Measurements from ENCODE around the gene ZNRF2.
"Not testable (repeated sequence)": the region's sequence is repeated elsewhere in the genome, so short reads cannot be mapped to it uniquely, and the experiment has no call there.

The ZNRF2 gene

DNA sequence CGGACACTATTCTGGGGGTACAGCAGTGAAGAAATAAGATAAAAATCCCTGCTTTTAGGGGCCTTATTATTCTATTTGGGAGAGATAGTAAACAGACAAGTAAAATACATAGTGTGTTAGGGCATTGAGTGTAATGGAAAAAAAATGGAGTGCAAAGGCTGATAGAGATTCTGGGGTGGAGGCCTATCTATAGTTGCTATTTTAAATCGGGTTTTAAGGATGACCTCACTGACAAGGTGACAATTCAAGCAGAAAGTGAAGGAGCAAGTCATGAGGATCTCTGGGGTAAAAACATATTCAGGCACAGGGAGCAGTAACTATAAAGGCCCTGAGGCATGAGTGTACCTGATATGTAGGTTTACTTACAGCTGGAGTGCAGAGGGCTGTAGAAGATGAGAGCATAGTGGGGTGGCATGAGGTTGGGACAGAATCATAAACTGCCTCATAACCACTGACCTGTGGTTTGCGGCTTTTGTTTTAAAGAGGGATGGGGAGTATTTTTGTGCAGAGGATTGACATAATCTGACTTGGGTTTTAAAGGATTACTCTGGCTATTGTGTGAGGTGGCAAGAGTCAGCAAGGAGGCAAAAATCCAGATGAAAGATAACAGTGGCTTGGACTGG lies 8.1 kb downstream of the ZNRF2 start:
- not testable (repeated sequence) for DNase-seq

DNA sequence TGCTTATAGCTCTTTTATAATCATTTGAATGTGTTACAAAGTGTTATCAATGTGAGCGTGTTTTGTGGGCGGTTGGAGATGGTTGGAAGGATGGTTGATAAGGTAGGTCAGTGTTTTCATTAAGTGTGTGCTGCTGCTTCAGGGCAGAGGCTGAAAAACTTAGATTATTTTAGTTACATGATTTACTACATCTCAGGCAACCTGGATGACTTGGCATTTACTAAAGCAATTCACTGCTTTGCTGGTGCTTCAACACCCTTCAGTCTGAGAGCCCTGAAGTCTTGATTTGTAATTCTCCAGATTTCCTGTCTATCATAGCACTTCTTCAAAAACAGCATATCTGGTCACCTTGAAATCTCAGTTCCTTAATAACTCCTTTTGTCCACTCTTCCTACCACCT lies 11.9 kb downstream of the ZNRF2 start:
- not testable (repeated sequence) for DNase-seq

DNA sequence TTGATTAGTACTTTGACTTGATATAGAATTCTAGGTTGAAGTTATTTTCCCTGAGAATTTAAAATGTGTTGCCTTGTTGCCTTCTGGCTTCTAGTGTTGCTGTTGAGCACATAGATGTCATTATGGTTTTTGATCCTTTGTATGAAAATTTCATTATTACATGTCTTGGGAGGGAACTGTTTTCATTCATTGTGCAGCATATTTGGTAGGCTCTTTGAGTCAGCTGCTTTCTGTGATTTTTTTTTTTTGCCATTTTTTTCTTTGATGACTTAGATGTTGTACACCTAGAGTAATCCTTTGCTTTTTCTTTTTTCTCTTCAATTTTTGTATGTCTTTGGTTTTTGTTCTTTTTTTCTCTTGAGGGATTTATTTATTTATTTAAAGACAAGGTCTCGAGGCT lies 13.1 kb downstream of the ZNRF2 start:
- DNase-seq: not testable (repeated sequence)

DNA sequence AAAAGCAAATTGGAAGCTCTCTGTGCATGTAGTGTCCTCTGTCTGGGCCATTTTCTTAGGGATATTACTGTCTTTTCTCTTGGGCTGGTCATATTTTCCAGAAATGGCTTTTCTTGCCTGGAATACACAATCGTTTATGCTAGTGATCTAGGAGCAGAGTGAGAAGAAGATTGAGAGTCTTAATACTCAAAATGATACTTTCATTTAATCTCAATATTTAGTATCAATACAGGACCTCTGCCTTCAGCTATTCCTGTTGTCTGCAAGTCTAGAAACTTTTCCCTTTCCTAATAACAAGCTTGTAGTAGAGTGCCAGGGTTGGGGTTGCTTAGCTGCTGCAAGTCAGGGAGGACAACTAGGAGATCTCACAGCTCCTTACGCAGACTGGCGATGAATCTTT lies 14.0 kb downstream of the ZNRF2 start:
- not testable (repeated sequence) for DNase-seq

DNA sequence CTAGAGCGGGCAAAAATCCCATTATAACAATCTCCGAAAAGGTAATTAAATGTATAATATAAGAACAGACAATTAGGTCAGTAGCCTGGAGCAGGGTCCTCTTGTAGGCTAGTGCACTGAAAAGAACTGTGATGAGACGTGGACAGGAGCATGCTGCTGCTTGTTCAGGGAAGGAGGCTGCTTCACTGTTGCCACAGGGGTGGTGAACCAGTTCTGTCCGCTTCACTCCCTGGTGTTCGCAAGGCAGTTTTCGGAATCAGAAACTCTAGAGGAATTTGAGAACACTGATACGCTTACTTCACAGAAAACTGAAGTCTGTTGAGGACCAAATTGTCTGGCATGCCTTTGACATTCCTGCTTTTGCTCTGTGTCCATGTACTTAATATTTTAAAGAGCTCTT lies 17.4 kb downstream of the ZNRF2 start:
- DNase-seq: no peak

DNA sequence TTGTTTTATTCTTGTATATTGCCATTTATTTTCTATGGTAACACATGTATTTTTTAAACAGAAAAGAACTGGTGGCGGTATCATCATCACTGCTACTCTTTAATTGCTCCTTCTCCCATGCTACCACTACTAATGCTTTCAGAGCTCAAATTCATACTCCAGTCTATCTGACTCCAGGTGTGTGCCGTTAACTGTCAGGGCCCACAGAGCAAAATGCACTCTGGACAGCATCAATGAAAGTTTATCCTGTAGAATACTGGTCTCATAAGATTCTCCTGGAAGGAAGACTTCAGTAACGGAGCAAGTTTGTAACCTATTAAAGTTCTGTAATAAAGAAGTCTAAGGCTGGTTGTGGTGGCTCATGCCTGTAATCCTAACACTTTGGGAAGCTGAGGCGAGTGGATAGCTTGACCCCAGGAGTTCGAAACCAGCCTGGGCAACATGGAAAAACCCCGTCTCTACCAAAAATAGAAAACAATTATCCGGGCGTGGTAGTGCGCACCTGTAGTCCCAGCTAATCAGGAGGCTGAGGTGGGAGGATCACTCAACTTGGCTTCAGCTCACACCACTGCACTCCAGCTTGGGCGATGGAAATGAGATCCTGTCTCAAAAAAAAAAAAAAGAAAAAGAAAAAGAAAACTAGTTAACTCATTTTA lies 18.4 kb downstream of the ZNRF2 start:
- DNase-seq: no peak

DNA sequence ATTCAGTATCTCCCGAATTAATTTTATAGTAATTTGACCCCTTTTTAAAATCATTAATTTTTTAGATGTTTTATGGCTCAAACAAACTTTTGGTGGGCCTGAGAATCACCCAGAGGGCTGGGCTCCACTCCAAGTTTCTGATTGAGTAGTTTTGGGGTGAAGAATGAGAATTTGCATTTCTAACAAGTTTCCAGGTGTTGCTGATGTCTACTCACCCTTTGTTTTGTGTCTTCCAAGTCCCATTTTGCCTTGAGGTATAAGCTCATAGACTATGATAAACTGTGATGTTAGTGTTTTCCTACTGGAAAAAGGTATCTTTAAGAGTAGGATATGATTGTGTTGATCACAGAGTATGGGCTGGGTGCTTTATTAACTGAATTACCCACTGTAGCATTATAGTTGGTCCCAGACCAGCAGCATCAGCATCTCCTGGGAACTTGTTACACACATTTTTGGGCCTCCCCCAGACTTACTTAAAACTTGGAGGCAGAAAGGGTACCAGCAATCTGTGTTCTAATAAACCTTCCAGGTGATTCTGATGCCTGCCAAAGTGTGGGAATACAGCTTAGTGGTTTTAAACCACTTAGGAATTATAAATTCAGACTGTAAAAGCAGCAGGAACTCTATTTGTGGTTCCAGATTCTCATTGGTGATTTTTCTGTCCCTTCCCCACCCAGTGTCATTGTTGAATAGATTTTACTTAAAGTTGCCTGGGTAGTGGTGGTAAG lies 19.1 kb downstream of the ZNRF2 start:
- DNase-seq: no peak

DNA sequence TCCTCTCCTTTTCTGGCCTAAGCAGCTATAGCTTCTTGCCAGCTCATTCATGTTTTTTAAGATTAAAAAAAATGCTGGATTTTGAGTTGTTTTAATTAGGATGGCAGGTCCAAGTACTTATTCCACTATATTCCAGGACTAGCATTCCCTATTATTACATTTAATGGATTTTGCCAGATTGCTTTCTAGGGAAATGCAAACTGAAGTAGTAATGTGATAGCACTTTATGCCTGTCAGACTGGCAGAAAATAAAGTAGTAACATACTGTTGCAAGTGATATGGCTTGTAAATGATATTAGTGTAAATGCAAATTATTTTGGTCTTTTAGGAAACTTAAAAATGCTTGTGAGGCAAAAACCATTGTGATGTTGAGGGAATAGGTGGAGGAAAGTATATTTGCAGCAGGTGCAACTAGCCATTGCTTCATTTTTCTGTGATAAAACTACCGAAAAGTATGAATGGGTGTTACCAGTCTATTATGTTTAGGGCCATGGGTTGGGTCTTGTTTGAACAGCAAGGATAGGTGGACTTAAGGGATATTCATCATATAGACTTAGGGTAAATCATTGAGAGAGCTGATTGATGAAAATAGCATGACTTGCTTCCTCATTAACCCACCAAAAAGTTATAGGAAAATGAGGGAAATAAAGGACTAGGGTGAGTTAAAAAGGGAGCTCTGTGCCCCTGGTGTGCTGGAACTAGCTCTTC lies 19.9 kb downstream of the ZNRF2 start:
- DNase-seq: no peak

DNA sequence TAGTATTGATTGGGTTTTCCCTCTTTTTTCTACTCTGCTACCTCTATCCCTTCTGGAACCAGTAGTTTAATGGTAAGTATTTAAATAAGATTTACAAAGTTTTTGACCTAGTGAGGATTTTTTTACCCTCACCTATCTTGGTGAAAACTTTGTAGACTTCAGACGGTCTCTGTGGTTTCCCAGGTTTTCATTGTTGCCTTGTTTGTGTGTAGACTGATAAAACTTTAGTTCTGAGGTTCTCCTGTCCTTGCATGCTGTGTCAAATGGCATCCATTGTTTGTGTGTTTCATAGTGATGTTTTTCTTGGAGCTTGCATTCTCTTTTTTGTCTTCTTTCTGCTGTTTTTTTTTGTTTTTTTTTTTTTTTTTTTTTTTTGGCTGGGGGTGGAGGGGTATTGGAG lies 22.6 kb downstream of the ZNRF2 start:
- DNase-seq: no peak

DNA sequence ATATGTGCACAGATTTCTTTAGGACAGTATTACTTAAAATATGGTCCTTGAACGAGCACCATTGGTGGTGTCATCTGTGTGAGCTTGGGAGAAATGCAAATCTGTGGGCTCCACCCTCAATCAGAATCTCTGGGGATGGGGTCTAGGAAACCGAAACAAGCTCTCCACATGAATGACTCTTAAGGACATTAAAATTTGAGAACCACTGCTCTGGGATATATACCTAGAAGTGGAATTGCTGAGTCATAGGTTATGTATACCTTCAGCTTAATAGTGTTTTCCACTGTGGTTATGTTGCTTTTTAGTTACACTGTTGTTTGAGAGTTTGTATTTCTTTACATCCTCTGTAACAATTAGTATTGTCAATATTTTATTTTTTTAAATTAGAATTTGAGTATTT lies 24.0 kb downstream of the ZNRF2 start:
- no peak for DNase-seq

DNA sequence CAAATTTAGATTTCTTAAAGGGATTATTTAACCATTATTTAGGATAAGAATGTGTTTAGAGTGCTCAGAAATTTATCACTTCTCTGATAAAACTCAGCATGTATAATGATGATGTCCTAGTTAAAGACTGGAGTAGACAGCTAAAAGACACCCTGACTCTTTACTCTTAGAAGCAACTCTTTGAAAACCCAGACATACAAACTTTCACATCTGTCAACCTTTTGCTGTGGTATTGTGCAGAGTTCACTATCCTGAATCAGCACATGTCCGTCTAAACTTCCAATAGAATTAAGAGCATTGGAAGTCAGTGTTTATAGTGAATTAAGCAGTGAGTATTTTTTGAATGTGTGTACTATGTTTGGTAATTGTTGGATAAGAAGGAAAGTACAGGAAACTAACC lies 24.9 kb downstream of the ZNRF2 start:
- no peak for DNase-seq

DNA sequence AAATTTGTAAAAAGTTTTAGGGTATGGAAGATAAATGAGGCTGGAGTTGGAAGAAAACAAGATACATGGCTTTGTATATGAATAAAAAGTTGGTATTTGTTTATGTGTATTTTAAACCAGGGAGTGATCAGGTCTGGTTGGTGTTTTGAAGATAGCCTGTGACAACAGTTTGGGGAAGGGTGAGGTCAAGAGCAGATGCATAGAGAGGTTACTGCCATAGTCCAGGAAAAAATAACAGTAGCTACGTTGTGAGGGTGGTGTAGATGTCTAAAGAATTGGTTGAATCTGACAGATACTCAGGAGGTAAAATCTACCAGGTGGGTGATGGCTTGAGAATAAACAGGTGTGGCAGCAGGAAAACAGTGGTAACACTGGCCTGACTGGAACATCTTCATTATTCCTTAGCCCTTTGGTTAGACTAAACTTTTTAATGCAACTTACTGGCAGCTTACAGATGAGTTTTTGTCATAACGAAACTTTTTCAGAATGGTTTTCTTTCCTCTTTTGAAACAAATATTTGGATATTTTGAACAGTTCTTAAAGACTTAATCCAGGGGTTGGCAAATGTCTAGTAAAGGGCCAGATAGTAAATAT lies 25.5 kb downstream of the ZNRF2 start:
- DNase-seq: no peak

DNA sequence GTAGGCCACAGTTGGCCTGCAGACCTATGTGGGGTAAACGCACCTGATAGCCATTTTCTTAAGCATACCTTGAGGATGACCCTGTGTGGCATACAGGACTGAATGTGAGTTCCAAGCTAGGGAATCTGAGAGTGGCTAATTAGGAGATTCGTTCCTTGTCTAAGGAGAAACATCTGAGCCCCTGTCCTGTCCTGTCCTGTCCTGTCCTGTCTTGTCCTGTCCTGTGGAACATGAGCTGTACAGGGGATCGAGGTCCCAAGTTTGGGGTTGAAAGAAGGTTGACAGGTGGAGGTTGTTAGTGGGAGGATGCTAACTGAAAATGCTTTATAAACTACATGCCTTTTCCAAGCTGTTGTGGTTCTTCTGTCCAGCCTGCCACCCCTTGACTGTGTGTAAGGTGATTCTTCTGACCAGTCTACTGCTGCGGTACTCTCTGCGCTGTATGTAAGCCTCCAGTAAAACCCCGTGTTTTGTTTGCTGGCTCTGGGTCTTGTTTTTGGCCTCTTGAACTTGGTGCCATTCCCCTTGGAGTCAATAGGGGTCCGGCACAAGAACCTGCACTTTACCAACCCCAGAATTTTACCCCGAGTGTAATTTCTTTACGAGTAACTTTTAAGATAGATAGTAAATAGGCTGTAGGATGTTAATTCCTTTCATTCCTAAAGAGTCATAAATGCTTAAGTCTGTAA lies 26.4 kb downstream of the ZNRF2 start:
- no peak for DNase-seq

DNA sequence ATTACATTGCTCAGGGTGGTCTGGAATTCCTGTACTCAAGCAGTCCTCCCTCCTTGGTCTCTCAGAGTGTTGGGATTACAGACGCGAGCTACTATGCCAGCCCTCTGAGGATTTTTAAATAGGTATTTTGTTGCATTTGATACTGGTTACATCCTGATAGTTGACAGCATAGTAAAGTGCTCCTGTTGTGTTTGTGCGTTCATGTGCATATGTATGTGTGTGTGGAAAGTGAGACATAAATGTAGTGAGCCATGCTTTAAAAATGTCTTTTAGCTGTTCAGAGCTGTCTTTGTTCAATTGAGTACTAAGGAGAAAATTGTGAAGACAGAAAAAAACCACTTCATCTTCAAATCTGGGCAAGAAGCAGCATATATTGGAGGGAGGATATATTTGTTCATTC lies 27.8 kb downstream of the ZNRF2 start:
- no peak for DNase-seq

DNA sequence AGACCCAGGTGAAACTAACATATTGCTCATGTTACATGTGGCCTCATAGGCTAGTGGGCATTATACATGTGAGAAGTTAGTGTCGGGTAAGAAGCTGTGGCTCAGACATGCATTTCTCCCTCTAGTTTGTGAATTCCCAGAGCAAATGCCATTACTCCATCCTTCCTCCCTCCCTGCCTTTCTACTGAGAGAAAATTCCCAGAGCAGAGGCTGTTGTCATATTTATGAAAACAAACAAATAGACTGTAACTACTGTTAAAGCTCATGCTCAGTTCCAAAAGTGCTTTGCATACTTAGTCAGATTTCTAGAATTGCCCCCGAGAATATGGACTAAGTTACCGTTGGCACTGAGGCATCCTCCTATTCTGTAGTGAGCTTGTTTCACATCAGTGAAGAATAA lies 29.0 kb downstream of the ZNRF2 start:
- DNase-seq: no peak

DNA sequence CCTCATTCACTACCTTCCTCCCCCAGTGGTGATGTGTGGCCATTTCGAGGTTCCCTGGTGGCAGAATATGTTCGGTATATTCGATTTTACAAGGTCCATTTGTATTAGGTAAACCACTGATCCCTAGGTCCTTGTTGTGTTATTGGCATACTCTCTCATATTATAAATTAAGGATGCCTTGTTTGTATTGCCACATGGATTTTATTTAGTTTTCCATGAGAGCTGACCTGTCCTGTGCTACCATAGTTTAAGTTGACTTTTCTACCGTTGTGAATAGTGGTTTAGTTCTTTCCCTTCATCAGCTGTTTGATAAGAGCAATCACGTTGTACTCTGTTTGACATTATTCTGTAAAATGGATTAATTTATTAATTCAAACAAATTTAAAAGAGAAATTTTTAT lies 29.4 kb downstream of the ZNRF2 start:
- no peak for DNase-seq

DNA sequence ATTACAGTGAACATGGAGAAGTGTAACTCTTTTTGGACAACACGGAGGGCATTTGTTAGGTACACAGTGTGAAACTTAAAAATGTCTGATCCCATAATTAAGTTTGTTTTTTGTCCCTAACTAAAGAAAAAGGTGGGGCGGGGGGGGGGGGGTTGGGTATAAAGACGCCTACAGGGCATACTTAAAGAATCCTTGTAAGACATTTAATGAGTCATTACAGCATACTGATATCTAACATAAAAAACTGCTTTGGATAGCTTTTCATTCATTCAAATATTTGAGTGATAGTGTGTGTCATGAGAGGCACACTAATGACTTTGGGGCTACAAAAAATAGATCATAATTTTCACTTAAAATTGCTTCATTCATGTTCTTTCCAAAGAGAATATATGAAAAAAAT lies 31.2 kb downstream of the ZNRF2 start:
- no peak for DNase-seq

DNA sequence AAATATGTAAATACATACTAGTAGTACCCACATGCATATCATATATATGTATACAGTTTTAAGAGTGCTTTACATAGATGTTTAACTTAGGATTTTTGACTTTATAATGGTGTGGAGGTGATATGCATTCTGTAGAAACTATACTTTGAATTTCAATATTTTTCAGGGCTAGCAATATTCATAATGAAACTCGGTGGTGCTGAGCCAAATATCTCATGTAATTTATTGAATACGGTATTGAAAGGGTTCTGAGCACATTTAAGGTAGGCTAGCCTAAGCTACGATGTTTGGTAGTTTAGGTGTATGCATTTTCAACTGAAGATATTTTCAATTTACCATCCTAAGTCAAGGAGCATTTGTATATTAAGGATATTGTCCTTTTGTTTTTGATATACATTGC lies 36.0 kb downstream of the ZNRF2 start:
- DNase-seq: no peak

DNA sequence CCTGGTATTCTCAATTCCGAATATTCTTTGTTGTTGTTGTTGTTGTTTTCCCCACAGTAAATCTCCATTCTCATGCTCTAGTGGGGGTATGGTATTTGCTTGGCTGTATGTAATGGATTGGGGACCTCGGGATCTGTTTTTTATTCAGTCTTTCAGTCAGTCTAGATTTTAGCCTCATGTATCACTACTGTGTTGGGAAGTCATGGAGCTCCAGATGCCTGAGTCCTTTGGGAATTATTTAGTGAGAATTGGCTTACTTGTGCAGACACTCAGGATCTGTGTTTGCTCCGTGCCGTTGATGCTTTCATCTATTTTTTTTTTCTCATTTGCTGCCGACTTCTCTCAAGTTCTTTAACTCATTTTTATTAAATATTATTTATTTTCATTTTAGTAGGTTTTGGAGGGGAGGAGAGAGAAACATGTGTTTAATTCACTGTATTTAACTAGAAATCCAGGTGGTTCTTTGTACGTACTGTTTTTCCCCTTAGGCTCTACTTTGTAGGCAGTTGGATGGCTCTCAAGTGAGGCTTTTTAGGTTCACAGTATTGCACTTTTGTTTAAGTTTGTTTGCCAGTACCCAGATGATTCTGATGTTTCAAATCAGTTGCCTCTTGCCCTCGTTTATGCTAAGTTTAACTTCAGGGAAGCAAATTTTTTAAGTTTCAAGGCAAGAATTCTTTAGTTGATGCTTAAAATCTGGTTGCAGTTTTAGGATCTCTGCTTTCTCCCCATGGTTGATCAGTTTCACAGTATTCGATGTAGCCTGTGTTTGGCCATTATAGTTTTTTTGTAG lies 36.9 kb downstream of the ZNRF2 start:
- DNase-seq: no peak

DNA sequence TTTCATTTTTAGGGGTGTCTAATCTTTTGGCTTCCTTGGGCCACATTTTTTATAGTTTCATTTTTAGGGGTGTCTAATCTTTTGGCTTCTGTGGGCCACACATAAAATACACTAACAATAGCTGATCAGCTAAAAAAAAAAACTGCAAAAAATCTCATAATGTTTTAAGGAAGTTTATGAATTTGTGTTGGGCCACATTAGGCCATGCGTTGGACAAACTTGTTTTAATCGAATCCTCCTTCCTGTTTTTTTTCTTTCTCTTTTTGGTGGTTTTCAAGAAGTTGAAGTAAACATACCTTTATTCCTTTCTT lies 37.4 kb downstream of the ZNRF2 start:
- DNase-seq: no peak

DNA sequence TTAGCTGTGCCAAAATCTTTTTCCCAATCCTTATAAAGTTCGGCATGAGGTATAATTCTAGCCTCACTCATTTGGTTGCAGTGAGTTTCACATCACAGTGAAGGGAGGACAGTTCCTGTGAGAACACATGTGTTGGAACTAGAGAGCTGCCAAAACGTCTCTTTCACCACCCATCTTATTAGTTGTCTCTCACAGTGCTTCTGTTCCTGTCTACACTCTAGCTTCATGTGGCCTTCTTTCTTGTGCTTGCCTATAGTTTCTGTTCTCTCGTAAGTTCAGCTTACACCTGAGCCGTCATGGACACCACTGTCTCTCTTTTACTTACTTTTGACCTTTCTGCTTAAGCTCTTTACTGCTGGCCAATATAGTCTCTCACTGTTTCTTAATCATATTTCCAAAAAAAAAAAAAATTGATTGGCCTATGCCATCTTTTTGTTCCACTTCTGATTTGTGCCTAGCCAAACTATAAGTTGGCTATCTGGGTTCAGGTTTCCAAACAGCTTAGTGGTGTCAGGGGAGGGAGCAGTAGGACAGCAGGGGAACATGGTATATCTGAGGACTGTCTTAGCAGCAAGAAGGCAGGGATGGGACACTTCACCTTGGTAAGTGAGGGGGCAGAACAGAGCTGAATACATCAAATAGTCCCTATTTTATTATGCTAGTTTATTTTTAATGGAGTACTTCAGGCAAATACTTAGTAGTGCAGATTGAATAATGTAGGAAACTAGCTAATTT lies 38.0 kb downstream of the ZNRF2 start:
- no peak for DNase-seq

DNA sequence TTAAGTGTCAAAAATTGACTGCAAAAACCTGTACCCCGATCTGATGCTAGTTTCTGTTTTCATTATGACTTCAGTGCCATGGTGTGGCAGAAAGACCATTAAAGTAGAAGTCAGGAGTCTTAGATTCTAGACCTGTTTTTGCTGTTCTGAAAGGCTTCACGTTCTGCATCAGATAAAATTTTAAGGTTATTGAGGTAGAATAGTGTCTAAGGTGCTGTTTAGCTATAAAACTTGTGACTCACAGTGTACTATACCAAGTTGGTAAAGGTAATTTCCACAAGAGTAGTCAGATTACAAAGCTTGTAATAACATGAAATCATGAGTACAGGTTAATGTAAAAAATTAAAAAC lies 38.6 kb downstream of the ZNRF2 start:
- no peak for DNase-seq

Measured in NCI-H2029 (cell line).